HL-60 (cell line): Measurements from ENCODE around the gene TUBGCP3.

Experiments
- DNase-seq, 2 experiments: peaks; one replicate each; pipeline ENCODE4 v3.0.0-alpha.2; 2010 to 2020; ENCODE audit warnings: low read depth in 1 of 2, low spot score in 1 of 2
- H3K27ac ChIP-seq: fragments of 250-450 bp; sonication (Bioruptor Pico); replicated peaks from 2 replicates; pipeline ENCODE4 v1.5.1; 2020; ENCODE audit warnings: mild to moderate bottlenecking, moderate library complexity
- H3K27me3 ChIP-seq: fragments of 250-450 bp; sonication (Bioruptor Pico); 2 replicates; pipeline ENCODE4 v1.5.1; 2021; ENCODE audit warnings: mild to moderate bottlenecking, moderate library complexity; ENCODE audit not compliant: insufficient read depth, poor library complexity, severe bottlenecking
- H3K4me3 ChIP-seq: replicated peaks from 2 replicates; pipeline ENCODE4 v1.5.1; 2011; ENCODE audit warnings: mild to moderate bottlenecking, control low read depth, low read length; ENCODE audit not compliant: insufficient read depth
- GABPA ChIP-seq: IDR thresholded peaks from 2 replicates; pipeline ENCODE4 v1.6.1; 2012; ENCODE audit warnings: low read depth
- POLR2AphosphoS5 ChIP-seq: IDR thresholded peaks from 2 replicates; pipeline ENCODE4 v1.6.1; 2012; ENCODE audit warnings: low read depth
- REST ChIP-seq: IDR thresholded peaks from 2 replicates; pipeline ENCODE4 v1.6.1; 2012; ENCODE audit warnings: low read depth; ENCODE audit not compliant: insufficient replicate concordance
- SPI1 ChIP-seq: IDR thresholded peaks from 2 replicates; pipeline ENCODE4 v1.6.1; 2012; ENCODE audit warnings: low read depth, mild to moderate bottlenecking, borderline replicate concordance
- TF ChIP-seq, protein P1 (sequence below): IDR thresholded peaks from one replicate; pipeline ENCODE4 v1.5.1; 2011; ENCODE audit warnings: low read length, control low read depth, inconsistent platforms; ENCODE audit not compliant: insufficient read depth

TUBGCP3 gene

GRCh38 chr13:112618501-112618900 is 30.5 kb upstream of the TUBGCP3 start:
- H3K4me3 ChIP-seq = no peak overlapping the region
- TF ChIP-seq GABPA (no peak), SPI1 (no peak), POLR2AphosphoS5 (no peak), REST (no peak)
- TF ChIP-seq, protein P1, sequence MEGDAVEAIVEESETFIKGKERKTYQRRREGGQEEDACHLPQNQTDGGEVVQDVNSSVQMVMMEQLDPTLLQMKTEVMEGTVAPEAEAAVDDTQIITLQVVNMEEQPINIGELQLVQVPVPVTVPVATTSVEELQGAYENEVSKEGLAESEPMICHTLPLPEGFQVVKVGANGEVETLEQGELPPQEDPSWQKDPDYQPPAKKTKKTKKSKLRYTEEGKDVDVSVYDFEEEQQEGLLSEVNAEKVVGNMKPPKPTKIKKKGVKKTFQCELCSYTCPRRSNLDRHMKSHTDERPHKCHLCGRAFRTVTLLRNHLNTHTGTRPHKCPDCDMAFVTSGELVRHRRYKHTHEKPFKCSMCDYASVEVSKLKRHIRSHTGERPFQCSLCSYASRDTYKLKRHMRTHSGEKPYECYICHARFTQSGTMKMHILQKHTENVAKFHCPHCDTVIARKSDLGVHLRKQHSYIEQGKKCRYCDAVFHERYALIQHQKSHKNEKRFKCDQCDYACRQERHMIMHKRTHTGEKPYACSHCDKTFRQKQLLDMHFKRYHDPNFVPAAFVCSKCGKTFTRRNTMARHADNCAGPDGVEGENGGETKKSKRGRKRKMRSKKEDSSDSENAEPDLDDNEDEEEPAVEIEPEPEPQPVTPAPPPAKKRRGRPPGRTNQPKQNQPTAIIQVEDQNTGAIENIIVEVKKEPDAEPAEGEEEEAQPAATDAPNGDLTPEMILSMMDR = no peak
- H3K27me3 ChIP-seq = no peaks in the 10 kb centered on the region
- DNase-seq = no peak
- H3K27ac ChIP-seq = no peak overlapping the region

DNA sequence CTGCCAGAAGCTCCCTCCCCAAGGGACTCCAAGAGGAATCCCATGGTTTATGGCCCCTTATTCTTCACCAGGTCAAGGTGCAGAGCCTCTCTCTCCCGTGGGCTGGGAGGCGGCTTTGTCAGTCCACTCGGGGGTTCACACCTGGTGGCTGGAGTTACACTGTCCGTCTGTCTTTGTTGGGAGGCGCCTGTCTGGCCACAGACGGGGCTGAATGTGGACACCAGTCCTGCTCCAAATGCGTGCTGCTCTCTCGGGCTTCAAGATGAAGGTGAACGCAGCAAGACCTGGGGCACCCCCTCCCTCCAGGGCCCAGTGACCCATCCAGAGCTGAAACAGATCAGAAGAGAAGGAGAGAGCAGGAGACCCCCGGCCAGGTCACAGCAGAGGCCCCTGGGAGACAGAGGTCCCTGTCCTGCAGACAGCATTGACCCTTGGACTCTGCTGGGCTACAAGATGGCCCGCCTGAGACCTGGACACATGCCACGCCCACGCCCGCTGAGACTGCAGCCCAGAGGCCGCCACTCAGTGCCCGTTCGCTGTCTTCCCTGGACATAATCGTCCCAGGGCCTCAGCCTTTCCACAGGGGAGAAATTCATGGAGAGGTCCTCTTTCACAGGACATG is 29.9 kb upstream of the TUBGCP3 start:
- H3K27ac ChIP-seq = no peak overlapping the region
- no peak overlapping the region for H3K4me3 ChIP-seq
- H3K27me3 ChIP-seq = no peaks in the 10 kb centered on the region
- no peak for DNase-seq
- TF ChIP-seq POLR2AphosphoS5 = no peak
- TF ChIP-seq REST = no peak
- TF ChIP-seq SPI1 = no peak
- TF ChIP-seq, protein P1 = no peak

- H3K27ac ChIP-seq = no peak overlapping the region
- H3K27me3 ChIP-seq = no peaks in the 10 kb centered on the region
- H3K4me3 ChIP-seq = no peak overlapping the region
- DNase-seq = peak; percentile 35 to 60
- no peak for TF ChIP-seq SPI1
- TF ChIP-seq, protein P1 = peak; percentile 87
- TF ChIP-seq GABPA = no peak
These were observed 28.8 kb upstream of the TUBGCP3 start for GRCh38 chr13:112616586-112617362.

DNA sequence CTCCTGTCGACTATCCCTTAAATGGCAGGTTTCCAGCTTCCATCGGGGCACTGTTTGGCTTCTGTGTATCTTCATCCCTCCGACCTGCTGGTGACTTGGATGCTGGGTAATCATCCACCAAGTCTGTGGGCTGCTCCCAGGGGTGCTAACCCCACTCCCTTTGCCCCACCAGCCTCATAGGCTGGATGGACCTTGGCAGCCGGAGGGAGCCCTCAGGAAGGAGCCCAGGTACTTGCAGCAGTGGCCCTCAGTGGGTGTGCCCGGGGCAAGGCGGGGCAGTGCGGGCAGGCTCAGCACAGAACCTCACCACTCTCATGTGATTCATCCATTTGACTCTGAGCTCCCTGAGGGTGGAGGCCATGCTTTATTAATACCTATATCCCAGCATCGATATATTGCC is 27.4 kb upstream of the TUBGCP3 start:
- Histone ChIP-seq H3K4me3 (no peak overlapping the region), H3K27me3 (no peaks in the 10 kb centered on the region), H3K27ac (no peak overlapping the region)
- DNase-seq = no peak
- TF ChIP-seq GABPA = no peak
